ENCODE data around the gene DRC3. TPM values are rescaled to one million over a fixed set of nuclear protein-coding genes. Genes with fewer than 3 reads are reported as not detected.

DRC3 gene
- total and polyA plus RNA-seq, 10 of the 15 experiments (the other 5 are each of a cell fraction or from before 2014, with no cell fraction given) = 0.18 to 2.3 (median 0.60) TPM; not detected in 3

GRCh38 chr17:18035704-18036103 lies 63.0 kb downstream of the DRC3 start:
- H3K4me2 ChIP-seq (ENCODE audit: control insufficient read depth, insufficient read depth) = no peak overlapping the region
- ChIA-PET SMC1A (ENCODE audit: uncharacterized antibody, unreplicated experiment) (interaction anchor here (0.8 to 3.5 kb wide), 12 partner anchors 50 to 372 kb away, joined by 3 to 21 read pairs (median 5); partner anchors contain the start of genes DRC3 and TOM1L2), RAD21 (ENCODE audit: unreplicated experiment) (interaction anchor here (0.7 to 3.2 kb wide), 9 partner anchors 55 to 539 kb away, joined by 3 to 9 read pairs (median 4); partner anchors contain the start of genes DRC3 and TOM1L2), CTCF (interaction anchor here (0.9 to 5.2 kb wide), 9 partner anchors 10 to 175 kb away, joined by 3 to 73 read pairs (median 6); partner anchors contain the start of genes DRC3 and TOM1L2), POLR2A (no interaction called here)
- H3K36me3 ChIP-seq (ENCODE audit: control insufficient read depth in 2 of 2, insufficient read depth in 2 of 2, low read length in 1 of 2) = no peaks in the 10 kb centered on the region
- H3K79me2 ChIP-seq (ENCODE audit: control insufficient read depth, insufficient read depth, low read length) = peaks cover 26% of the 10 kb centered on the region
- no peak overlapping the region for H2AFZ ChIP-seq (ENCODE audit: control insufficient read depth, low read depth, low read length)
- FAIRE-seq (no peak), ATAC-seq (no peak), DNase-seq (ENCODE audit: low read depth, low spot score) (no peak)
- no TSS peak for BruUV-seq (replicated peaks)
- H3K9me3 ChIP-seq (replicated peaks; ENCODE audit: control insufficient read depth, insufficient read depth, low read length) = no peaks in the 10 kb centered on the region
- in situ Hi-C loops (cut with MboI) = no loop called here
- no peak overlapping the region for H3K9ac ChIP-seq (ENCODE audit: control insufficient read depth, insufficient read depth, low read length)
- TF ChIP-seq CHD1 (IDR thresholded peaks at IDR 0.05; ENCODE audit: low read depth, low read length) (no peak), EED (IDR thresholded peaks at IDR 0.05; ENCODE audit: low read depth) (no peak), HSF1 (IDR thresholded peaks at IDR 0.05; ENCODE audit: low read depth, low read length) (no peak), NFIC (IDR thresholded peaks at IDR 0.05; ENCODE audit: low read depth, low read length) (no peak), ZZZ3 (IDR thresholded peaks at IDR 0.05; ENCODE audit: control insufficient read depth, insufficient read length, low read depth) (no peak), BCL11A (IDR thresholded peaks at IDR 0.05; ENCODE audit: low read depth, low read length) (no peak), KAT2A (conservative IDR thresholded peaks at IDR 0.05; ENCODE audit: control insufficient read depth, low read depth, low read length) (no peak), SIX5 (IDR thresholded peaks at IDR 0.05; ENCODE audit: low read depth, low read length, severe bottlenecking) (no peak), SMC3 (IDR thresholded peaks at IDR 0.05; ENCODE audit: borderline replicate concordance, low read length) (no peak), ELK1 (IDR thresholded peaks at IDR 0.05; ENCODE audit: low read depth, low read length) (no peak), USF2 (IDR thresholded peaks at IDR 0.05; ENCODE audit: borderline replicate concordance, low read depth, low read length) (no peak), IRF3 (IDR thresholded peaks at IDR 0.05) (no peak)
- no peak overlapping the region for H3K27ac ChIP-seq (ENCODE audit: control insufficient read depth, insufficient read depth)
- H3K4me1 ChIP-seq (ENCODE audit: control insufficient read depth, insufficient read depth, low read length) = peaks cover 23% of the 10 kb centered on the region
- 100% methylated on average over 2 of the region's 2 CpGs for WGBS (ENCODE audit: insufficient coverage, insufficient replicate concordance, low lambda C conversion rate, missing lambda C conversion rate)
- no peaks in the 10 kb centered on the region for H4K20me1 ChIP-seq (ENCODE audit: control insufficient read depth, insufficient read depth)
- no peaks in the 10 kb centered on the region for H3K27me3 ChIP-seq (replicated peaks in 1 of 2; ENCODE audit: control insufficient read depth in 2 of 2, insufficient read depth in 2 of 2, low read length in 1 of 2)
- intact Hi-C loops (cut with micrococcal nuclease; ENCODE audit: unreplicated experiment) = loop anchor here (5.0 kb wide), 2 partner anchors 78 to 213 kb away; no protein-coding TSS in a partner anchor
- H3K4me3 ChIP-seq = no peak overlapping the region
